H4 (cell line): ENCODE measurements around the gene TCEANC2. TPM values are rescaled to one million over a fixed set of nuclear protein-coding genes. Genes with fewer than 3 reads are reported as not detected.

Experiments used
- DNase-seq: peaks from one replicate; pipeline ENCODE4 v3.0.0-alpha.2; 2015; ENCODE audit warnings: low spot score
- total RNA-seq: library from RNA; depleted of rRNA; stranded (reverse); fragments of >200 nt; shearing (Covaris generic); gene quantifications from 2 replicates; pipeline ENCODE4 v1.2.3, GENCODE V29; 2014; rRNA removed

TCEANC2 gene
- total RNA-seq, 1 experiment from 2014 or later = 3.9 TPM

GRCh38 chr1:54135436-54136120 is 82.2 kb downstream of the TCEANC2 start:
- DNase-seq = no peak

- DNase-seq = no peak
These were observed 83.0 kb downstream of the TCEANC2 start for GRCh38 chr1:54136269-54136896.

- no peak for DNase-seq
These were observed 83.6 kb downstream of the TCEANC2 start for GRCh38 chr1:54136963-54137533.

- peak; percentile 39 for DNase-seq
These were observed 84.2 kb downstream of the TCEANC2 start for GRCh38 chr1:54137534-54138061.

- no peak for DNase-seq
These were observed 85.6 kb downstream of the TCEANC2 start for GRCh38 chr1:54138994-54139393.

DNA sequence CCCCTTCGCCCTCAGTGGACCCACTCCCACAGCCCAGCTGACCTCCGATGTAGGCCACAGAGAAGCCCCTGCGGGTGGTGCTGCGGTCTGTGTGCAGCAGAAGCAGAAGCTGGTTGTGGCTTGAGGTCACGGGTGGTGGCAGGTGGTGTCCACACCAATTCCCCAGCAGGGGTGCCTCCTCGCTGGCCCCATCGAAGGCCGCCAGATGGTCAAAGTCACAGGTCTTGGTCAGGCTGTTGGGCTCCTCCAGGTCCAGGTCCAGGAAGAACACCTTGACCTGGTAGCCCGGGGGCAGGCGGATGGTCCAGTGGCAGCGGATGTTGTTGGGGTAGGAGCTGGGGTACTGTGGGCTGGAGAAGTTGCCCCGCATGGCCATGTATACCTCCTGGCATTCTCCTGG is 86.3 kb downstream of the TCEANC2 start:
- DNase-seq = no peak

DNA sequence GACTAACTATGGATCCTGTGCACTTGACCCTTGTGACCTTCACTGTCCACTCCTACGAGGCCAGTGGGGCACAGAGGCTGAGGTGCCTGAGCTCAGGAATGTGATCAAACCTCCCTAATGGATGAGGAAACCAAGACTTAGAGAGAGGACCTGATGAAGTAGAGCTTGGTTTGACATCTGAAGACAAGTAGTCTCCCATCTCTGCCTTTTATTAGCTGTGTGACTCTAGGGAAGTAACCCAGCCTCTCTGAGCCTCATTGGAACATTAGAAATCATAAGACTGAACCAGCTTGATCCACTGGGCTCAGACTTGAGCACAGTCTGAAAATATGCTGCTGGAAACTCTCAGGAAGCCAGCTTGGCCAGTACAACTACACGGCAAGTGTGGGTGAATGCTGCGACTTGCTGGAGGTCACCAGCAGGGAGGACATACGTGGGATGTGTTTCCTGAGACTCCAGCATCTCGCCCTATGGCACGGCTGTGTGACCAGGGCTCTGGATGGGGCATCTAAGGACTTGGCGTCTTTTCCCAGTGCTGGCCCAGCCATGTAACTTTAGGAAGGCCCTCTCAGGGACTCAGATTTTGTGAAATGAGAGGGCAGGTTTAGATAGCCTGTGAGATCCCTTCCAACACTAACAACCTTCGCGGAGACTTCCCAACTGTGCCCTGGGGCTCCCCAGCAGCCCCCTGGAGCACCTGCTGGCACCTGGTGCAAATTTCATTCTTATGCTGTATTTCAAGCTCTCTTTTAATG is 88.9 kb downstream of the TCEANC2 start:
- no peak for DNase-seq

DNA sequence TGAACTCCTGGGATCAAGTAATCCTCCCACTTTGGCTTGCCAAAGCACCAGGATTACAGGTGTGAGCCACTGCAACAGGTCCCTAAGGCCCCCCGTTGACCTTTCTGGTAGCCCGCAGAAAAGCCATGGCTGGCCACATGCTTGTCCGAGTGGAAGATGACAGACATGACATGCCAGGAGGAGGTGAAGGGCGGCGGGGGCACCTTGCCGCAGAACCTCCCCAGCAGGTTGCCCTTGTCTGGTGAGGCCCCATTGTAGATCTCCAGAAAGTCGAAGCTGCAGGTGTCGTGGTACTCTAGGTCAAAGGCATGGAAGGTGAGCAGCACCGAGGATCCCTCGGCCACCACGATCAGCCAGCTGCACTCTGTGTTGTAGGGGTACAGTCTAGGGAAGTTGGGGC is 91.0 kb downstream of the TCEANC2 start:
- DNase-seq = no peak

DNA sequence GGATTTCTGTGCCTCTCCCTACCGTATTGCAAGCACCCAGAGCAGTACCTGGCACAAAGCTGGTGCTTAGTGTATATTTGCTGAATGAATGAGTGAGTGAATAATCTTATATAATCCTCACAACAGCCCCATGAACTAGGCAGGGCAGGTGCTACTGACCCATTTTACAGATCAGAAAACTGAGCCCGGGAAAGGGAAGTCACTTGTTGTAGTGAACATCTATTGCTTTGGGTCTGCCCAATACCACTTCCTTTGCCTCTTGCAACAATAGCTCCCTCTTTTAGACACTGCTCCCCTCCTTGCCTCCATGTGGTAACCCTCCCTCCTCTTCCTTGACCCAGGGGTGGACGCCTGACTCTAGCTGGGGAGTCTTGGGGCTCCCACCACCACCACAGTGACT is 96.3 kb downstream of the TCEANC2 start:
- DNase-seq = no peak

DNA sequence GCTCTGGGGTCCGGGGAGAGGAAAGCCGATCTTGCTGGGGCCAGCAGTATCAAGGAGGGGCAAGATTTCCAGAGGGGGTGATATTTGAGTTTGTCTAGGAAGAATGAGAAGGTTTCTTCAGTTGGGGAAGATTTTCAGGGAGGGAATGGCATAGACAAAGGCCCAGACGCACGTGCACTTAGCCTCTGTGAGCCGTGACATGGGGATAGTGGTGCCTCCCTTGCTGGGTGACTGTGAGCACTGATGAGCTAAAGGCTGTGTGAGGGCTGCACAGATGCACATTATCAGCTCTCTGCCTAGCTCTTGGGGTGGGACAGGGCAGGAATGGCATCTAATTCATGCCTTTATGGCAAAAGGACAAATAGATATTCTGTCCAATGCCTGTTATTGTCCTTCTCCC is 97.6 kb downstream of the TCEANC2 start:
- no peak for DNase-seq

DNA sequence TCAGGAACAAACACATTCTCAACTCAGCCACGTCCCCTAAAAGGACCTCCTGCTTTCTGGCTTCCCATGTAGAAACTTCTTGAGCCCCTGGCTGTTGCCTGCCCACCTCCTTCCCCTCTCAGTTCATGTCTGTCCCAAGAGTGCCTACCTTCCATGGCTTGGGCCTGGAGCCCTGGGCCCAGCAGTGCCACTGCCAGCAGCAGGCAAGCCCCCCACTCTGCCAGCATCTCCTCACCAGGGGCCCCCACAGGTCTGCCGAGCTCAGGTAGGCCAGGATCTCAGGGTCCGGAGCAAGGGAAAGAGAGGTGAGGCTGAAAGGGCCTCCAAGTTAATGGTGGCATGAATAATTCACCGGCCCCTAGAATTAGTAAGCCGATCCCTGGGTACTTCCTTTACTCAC is 99.3 kb downstream of the TCEANC2 start, which contains the start of gene CDCP2:
Gene CDCP2 (minus strand): TSS at position 305 of the 400 bp plus-strand sequence. CDS start 78 bp downstream, at position 227.
- DNase-seq = no peak

DNA sequence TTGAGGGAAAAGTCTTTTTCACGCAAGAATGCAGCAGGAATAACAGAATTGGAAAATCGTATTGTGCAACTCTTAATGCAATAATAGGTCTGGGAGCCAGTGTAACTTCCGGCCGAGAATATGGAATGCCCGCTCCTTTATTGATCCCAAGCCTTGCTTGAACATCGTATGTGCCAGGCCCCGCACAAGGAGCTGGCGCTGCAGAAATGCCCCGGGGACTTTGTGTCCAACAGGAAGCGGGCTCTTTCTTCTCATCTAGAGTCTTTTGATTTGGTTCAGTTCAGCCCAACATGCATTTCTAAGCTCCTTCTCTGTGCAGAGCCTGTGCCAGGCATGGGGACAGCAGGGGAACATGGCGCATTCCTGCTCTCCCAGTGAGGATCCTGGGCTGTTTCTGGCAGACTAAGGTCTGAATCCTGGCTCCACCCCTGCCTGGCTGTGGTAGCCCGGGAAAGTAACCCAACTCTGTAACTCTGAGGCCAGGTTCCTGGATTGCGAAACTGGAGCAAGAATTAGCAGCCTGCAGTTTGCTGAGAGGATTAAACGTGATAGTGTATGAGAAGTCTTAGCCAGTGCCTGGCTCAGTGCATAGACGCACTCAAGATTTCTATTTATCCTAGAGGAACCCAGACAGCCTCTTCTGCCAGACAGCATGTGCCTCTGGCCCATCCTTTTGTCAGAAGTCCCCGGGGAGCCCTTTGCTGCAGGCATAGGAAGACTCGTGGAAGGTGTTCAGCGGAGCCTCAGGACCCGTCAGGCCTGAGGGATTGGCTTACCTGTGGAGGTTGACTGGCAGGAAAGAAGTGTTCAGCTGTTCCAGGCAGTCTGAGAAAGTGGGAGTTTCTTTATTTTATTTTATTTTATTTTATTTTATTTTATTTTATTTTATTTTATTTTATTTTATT is 100.4 kb downstream of the TCEANC2 start:
- DNase-seq = peak; percentile 85

Other genes starting within 250 kb of the TCEANC2 start
- 72.1 and 89.1 TPM in 2 replicates for gene NDC1, start 215.3 kb upstream of the TCEANC2 start, total RNA-seq
- gene YIPF1, start 163.8 kb upstream of the TCEANC2 start, total RNA-seq = 45.0 and 53.8 TPM in 2 replicates
- gene DIO1, start 159.4 kb upstream of the TCEANC2 start, total RNA-seq = not detected in 2 replicates
- 71.9 and 86.5 TPM in 2 replicates for gene IFT25, start 107.9 kb upstream of the TCEANC2 start, total RNA-seq
- gene LRRC42, start 107.3 kb upstream of the TCEANC2 start, total RNA-seq = 56.6 and 64.3 TPM in 2 replicates
- not detected in 2 replicates for gene LDLRAD1, start 35.4 kb upstream of the TCEANC2 start, total RNA-seq
- gene TMEM59, start 404 bp upstream of the TCEANC2 start, total RNA-seq = 419 and 447 TPM in 2 replicates
- gene CDCP2, start 99.4 kb downstream of the TCEANC2 start, total RNA-seq = not detected in 2 replicates
- gene CYB5RL, start 146.4 kb downstream of the TCEANC2 start, total RNA-seq = 5.5 and 6.7 TPM in 2 replicates
- 156 and 204 TPM in 2 replicates for gene MRPL37, start 146.6 kb downstream of the TCEANC2 start, total RNA-seq